Mesenteric fat pad (tissue), 1 donor: Measurements from ENCODE around the gene CIAO3. TPM values are rescaled to one million over a fixed set of nuclear protein-coding genes. Genes with fewer than 3 reads are reported as not detected.
"Not testable (repeated sequence)": the region's sequence is repeated elsewhere in the genome, so short reads cannot be mapped to it uniquely, and the experiment has no call there.

Experiments
- DNase-seq: peaks from one replicate; pipeline ENCODE4 v3.0.0-alpha.2; 2020; ENCODE audit warnings: low spot score
- total RNA-seq: library from RNA; stranded (reverse); fragmentation: NEBNext Ultra II Directional; extraction: Animal tissue kit (Norgen Biotek cat#: 25700); gene quantifications from one replicate; pipeline ENCODE4 v1.2.1, GENCODE V29; 2021
- donor health status: DM: yes; HTN: yes; CAD: no.

CIAO3 gene
- total RNA-seq, 1 donor from 2014 or later = 21.0 TPM

DNA sequence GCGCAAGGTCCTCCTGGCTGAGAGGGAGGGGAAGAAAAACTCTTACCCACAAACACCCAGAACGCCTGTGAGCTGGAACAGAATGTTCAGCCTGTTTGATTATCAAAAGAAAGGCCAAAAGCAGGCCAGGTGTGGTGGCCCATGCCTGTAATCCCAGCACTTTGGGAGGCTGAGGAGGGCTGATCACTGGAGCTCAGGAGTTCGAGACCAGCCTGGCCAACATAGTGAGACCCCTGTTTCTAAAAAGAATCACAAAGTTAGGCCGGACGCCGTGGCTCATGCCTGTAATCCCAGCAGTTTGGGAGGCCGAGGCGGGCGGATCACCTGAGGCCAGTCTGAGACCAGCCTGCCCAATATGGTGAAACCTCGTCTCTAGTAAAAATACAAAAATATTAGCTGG is 35.5 kb upstream of the CIAO3 start:
- DNase-seq = not testable (repeated sequence)

DNA sequence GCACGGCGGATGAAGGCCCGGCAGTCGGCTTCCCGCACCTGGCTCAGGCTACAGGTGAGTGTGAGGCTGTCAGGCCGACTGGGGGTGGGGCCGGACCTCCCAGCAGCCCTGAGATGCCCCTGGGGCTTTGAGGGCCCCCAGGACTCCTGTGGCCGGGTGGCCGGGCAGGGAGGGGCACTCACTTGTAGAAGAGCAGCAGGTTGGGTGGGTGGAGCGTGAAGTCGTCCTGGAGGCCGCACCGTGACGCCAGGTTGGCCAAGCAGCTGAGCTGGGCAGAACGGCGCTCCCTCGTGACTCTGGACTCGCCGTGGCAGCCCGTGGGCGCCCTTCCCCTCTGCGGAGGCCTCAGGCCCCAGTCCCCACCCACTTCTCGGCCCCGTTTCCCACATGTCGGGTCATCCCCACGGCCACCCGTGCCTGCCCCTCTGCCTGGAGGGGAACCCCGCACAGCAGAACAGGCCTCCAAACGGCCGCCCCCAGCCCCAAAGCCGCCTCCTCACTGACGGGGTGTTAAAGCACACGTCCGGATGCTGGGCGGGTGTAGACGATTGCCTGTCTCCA is 34.5 kb upstream of the CIAO3 start:
- DNase-seq = no peak

DNA sequence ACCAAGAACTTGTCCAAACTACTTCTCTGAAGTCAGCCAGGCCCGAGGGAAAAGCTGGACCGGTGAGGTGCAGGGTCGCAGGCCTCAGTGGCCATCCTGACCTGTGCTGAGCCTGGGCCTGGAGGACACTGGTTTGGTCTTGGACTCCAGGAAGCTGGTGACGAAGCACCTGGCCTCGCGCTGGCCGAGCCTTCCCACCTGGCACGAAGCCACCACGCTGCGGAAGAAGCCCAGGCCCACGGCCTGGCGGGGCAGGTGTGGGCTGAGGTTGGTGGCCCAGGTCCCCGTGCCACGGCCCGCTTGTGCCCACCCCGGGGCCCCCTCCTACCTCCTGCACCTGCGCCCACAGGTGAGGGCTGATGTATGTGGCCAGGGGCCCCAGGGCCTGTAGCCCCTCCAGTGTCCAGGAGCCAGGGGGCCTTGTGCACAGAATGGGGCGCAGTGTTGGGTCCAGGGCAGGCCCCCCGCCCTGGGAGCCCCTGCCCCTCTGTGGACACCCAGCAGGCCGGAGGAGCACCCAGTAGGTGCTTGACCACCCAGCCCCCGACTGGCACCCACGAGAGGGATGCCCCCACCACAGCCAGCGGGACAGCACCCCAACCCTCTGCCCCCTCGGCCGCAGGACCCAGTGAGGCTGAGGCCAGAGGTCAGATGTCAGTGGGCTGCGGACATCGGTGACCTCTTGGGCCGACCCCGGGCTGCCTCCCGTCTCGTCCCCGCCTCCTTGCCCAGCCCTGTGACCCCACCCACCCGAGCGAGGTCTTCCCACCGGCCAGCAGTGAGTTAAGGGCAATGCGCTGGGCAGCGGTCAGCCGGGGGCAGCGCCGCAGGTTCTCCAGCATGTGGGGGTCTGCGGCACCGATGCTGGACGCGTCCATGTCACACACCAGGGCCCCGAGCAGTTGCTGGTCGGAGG is 33.5 kb upstream of the CIAO3 start:
- DNase-seq = no peak

DNA sequence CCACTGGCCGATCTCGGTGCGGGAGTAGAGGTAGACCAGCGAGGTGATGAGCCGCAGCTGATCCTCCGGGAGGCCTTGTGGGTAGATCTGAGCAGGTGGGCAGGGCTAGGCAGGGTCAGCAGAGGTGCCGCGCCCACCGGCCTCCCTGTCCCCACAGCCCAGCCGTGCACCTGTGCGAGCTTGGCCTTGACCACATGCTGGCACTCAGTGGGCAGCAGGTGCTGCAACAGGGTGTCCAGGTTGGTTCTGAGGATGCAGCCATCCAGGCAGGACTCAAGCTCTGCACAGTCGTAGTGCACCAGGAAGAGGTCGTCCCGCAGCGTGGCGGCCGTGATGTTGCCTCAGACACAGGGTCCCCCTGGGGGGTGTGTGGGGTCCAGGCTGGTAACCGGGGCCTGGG is 32.2 kb upstream of the CIAO3 start:
- DNase-seq = no peak

DNA sequence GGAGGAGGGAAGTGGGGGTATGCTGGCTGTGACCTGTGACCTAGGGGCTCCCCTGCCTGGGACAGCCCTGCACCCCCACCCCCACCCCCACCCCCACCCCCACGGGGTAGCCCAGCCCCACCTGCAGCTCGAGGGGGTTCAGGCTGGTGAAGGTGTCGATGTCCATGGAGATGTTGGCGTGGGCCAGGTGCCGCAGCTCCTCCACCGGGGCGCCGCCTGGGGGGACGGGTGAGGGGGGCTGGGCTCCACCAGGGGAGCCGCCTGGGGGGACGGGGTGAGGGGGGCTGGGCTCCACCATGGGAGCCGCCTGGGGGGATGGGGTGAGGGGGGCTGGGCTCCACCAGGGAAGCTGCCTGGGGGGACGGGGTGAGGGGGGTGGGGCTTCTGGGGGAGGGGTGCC is 29.6 kb upstream of the CIAO3 start:
- DNase-seq = no peak

DNA sequence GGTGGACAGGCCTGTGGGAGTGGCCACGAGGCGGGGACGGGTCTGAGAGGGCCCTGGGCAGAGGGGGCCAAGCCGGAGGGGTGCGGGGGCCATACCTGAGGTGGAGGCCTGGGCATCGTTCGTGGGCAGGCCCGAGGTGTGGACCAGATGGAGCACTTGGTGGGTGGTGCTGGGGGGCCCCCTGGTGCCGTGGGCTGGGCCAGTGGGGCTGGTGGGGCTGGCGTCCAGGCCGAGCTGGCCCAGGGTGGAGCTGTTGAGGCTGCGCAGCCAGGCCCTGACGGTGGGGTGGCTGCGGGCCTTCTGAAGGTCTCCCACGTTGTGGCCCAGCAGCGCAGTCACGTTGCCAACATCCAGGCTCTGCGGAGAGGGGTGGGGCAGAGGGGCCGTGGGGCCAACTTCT is 29.1 kb upstream of the CIAO3 start:
- no peak for DNase-seq

DNA sequence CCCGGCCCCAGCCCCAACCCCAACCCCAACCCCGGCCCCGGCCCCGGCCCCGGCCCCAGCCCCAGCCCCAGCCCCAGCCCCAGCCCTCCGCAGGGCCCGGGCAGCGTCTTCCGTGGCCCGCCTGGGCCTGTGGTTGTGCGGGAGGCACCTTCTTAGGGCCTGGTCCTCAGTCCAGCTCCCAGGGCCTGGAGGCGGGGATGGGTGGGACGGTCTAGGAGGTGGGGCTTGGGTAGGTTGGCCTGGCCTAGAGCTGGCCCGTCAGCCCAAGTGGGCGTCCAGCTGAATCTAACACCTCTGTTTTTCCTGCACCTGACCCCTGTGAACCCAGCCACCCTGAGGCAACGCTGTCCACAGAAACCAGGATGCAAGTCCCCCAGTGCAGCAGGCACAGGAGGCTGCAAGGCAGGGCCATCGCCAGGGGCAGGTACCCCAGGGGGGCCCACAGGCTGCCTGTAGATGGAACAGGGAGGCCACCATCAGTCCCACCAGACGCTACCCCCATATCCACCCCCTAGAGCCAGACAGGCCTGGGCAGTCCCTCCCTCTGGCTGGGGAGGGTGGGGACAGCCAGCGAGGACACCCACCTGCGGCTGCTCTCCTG is 28.5 kb upstream of the CIAO3 start:
- DNase-seq = no peak

DNA sequence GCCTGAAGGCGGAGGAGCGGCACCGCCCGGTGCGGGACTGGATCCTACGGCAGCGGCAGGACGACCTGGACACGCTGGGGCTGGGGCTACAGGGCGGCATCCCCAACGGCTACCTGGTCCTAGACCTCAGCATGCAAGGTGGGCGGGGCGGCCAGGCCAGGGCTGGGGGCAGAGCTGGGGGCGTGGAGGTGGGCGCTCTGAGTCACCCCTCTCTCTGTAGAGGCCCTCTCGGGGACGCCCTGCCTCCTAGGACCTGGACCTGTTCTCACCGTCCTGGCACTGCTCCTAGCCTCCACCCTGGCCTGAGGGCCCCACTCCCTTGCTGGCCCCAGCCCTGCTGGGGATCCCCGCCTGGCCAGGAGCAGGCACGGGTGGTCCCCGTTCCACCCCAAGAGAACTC is 27.6 kb upstream of the CIAO3 start:
- no peak for DNase-seq

DNA sequence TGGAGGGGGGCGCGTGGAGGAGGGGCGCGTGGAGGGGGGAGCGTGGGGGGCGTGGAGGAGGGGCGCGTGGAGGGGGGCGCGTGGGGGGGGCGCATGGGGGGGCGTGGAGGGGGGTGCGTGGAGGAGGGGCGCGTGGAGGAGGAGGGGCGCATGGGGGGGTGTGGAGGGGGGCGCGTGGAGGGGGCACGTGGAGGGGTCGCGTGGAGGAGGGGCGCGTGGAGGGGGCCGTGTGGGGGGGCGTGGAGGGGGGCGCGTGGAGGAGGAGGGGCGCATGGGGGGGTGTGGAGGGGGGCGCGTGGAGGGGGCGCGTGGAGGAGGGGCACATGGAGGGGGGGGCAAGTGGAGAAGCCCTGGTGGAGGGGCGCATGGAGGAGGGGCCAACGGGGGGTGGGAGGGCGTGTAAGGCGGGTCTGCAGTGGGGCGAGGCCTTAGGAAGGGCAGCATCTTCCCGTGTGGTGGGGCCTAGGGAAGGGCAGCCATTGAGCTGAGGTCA is 27.0 kb upstream of the CIAO3 start:
- no peak for DNase-seq

DNA sequence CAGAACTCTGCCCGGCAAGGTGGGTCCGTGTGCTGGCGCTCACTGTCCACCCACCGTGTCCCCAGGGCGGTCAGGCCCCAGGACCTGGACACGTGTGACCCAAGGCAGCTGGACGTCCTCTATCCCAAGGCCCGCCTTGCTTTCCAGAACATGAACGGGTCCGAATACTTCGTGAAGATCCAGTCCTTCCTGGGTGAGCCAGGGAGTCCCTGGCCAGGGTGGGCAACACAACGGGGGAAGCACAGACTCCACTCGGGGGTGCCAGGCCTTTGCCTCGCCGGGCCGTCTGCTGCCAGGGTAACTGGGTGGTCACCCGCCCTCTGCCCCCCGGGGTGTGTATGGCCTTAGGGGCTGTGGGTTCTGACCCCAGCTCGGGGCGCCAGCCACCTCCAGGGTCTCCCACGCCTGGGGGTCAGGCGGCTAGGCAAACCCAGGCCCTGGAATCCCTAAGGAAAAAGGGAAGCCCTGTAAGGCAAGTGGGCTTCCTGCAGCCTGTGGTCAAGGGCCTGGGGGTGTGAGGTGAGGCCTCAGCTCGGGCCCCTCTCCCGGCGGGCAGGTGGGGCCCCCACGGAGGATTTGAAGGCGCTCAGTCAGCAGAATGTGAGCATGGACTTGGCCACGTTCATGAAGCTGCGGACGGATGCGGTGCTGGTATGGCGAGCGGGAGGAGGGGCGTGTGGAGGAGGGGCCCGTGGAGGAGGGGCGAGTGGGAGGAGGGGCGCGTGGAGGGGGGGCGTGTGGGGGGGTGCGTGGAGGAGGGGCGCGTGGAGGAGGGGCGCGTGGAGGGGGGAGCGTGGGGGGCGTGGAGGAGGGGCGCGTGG is 26.2 kb upstream of the CIAO3 start:
- no peak for DNase-seq

DNA sequence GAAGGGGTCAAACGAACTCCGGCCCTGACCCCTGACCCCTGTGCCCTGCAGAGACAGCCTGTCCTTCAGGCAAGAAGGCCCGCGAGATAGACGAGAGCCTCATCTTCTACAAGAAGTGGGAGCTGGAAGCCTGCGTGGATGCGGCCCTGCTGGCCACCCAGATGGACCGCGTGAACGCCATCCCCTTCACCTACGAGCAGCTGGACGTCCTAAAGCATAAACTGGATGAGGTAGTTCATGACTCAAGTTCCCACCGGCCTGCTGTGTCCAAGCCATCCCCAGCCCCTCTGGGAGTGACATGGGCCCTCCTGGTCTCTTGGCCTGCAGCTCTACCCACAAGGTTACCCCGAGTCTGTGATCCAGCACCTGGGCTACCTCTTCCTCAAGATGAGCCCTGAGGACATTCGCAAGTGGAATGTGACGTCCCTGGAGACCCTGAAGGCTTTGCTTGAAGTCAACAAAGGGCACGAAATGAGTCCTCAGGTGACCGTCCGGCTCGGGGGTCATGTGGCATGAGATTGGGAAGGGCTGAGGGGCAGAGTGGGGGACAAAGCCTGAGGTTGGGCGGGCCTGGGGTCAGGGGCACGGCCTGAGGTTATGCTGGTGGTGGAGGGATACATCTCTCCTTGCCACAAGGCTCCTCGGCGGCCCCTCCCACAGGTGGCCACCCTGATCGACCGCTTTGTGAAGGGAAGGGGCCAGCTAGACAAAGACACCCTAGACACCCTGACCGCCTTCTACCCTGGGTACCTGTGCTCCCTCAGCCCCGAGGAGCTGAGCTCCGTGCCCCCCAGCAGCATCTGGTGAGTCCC is 25.4 kb upstream of the CIAO3 start:
- DNase-seq = no peak

DNA sequence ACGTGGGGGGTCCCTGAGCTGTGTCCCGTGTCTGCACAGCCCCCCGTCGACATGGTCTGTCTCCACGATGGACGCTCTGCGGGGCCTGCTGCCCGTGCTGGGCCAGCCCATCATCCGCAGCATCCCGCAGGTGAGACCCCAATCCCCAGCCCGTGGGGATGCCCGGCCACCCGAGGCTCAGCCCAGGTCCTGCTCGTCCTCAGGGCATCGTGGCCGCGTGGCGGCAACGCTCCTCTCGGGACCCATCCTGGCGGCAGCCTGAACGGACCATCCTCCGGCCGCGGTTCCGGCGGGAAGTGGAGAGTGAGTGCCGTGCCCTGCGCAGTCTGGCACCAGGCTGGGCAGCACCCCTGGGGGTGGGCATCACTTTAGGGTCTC is 24.7 kb upstream of the CIAO3 start:
- no peak for DNase-seq

DNA sequence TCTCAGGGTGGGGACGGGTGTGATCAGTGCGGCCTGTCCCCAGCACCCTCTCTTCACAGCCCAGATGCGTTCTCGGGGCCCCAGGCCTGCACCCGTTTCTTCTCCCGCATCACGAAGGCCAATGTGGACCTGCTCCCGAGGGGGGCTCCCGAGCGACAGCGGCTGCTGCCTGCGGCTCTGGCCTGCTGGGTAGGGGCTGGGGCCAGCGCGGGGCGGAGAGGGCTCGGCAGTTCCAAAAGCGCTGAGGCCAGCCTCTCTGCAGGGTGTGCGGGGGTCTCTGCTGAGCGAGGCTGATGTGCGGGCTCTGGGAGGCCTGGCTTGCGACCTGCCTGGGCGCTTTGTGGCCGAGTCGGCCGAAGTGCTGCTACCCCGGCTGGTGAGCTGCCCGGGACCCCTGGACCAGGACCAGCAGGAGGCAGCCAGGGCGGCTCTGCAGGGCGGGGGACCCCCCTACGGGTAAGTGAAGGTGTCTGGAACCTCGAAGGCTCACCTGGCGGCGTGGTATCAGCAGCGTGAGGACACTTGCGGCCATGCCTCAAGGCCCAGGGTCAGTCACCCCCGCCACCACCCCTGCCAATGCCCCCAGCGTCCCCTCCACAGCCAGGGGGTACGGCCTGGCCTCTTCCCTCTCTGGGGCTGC is 24.2 kb upstream of the CIAO3 start:
- no peak for DNase-seq

DNA sequence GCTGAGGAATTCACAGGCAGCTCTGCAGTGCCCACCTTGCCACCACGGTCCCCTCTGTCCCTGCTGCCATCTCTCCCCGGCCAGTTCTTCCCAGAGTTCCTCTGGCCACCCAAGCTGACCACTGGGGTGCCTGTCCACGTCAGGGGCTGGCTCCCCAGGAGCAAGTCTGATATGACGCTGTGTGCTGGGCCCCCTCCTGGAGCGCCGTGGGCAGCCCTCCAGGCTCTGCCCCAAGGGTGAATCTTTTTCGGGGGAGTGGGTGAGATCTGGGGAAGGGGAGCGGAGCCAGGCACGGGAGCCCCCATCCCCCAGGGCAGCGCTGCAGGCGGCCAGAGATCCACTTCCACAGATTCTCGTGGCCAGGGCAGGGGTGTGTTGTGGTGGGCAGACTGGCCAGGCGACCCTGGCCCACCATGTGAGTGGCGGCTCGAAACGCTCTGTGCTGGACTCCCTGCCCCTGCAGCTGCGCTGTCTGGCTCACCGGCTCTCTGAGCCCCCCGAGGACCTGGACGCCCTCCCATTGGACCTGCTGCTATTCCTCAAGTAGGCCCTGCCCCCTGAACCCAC is 23.5 kb upstream of the CIAO3 start:
- no peak for DNase-seq

DNA sequence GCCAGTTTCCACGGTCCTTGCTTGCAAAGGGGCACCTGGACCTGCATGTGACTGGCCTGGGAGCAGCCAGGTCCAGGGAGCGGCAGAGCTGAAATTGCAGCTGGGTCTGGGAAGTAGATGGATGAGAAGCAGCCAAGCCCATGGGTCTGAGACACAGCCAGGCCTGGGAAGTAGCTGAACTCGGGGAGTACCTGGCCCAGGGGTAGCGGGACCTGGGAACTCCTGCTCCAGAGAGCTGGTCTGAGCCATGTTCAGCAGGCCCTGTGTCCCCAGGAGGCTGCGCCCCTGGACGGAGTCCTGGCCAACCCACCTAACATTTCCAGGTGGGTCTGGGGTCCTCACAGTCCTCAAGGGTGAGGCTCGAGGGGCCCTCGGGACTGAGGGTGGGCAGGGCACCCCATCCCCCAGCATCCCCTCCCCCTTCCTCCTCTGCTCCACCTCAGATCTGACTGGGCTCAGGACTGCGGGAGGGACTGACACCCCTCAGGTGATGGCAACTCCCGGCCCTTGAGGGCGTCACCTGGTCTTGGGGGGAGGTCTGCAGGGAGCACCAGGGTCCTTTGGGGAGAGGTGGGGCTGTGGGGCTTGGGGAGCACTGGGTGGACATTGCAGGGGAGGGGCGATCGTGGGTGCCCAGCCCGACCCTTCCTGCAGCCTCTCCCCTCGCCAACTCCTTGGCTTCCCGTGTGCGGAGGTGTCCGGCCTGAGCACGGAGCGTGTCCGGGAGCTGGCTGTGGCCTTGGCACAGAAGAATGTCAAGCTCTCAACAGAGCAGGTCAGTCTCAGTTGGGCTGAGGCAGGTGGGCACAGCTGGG is 22.8 kb upstream of the CIAO3 start:
- no peak for DNase-seq

DNA sequence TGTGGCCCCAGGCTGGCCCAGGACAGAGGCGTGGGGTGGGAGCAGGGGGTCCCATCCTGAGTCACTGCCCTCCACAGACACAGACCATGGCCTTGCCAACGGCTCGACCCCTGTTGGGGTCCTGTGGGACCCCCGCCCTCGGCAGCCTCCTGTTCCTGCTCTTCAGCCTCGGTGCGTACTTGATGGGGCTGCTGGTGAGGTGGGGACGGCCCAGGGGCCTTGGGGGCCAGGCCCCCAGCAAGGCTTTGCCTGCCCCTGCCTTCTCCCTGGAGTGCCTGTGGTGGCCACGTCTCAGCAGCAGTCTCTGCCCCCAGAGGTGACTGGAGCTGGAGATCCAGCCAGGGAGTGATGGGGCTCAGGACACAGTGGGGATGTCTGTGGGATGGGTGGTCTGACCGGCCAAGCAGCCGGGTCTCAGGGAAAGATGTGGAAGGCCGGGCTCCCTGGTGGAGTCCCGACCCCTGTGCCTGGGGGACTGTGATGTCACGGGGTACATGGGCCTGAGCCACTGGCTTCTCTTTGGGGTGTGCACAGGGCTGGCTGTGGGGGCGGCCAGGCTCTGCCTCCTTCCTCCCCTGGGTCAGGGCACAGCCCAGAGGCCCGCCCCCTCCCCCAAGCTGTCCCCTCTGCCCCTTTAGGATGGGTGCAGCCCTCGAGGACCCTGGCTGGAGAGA is 21.9 kb upstream of the CIAO3 start:
- no peak for DNase-seq

DNA sequence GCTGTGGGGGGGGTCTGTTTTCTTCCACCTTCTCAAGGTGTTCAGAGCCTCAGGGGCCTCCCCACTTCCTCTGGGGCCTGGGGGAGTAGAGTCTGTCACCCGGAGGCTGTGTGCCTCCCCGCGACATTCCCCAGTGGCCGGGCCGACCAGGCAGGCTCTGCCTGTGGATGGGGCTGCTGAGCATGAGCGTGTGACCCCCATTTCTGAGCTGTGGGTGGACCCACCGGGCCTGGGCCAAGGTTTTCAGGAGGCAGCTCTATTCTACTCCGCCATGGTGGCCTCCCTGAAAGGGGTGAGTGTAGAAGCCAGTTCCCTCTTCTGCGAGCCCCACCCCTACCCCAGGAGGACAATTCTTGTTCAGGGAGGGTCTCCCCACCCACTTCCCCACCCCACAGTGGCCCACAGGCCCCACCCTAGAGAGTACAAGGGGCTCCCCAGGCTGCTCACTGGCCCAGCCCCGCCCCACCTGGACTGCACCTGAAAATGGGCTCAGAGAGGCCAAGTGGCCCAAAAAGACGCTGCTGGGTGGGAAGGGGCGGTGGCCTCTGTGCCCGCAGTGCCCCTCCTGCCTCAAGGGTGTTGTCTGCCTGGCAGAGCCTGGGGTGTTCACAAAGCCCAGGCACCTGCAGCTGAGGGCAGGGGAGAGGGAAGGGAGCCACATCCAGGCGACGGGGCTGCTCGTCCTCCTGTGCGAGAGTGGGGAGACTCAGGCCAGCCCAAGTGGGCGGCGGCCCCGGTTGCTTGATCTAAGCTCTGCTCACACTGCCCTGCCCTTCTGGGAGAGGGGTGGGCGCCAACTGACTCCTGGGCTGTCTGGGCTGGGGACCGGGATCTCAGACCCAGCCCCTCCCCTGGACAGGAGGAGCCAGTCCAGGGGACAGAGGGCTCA is 21.1 kb upstream of the CIAO3 start:
- no peak for DNase-seq
